SK-N-SH (cell line): ENCODE measurements around the gene NRG3. TPM values are rescaled to one million over a fixed set of nuclear protein-coding genes. Genes with fewer than 3 reads are reported as not detected.

Experiments
- CTCF ChIA-PET: fragments of 300-600, 350-600 bp; formaldehyde crosslinking; extraction: SDS; loops from one replicate; lab custom pipeline; 2021; lab: Yijun Ruan, JAX
- POLR2A ChIA-PET: fragments of 350-600 bp; sonication (Branson Sonifier 250); formaldehyde crosslinking; extraction: SDS; loops from one replicate; lab custom pipeline; 2020; ENCODE audit warnings: antibody characterized with exemption, inconsistent platforms; lab: Yijun Ruan, JAX
- DNase-seq: peaks from one replicate; pipeline ENCODE4 v3.0.0; 2012
- H2AFZ ChIP-seq: fragments of 200-600 bp; sonication (generic); 2 replicates; pipeline ENCODE4 v1.8.1; 2016; ENCODE audit warnings: antibody characterized with exemption, mild to moderate bottlenecking, low read depth
- H3F3A ChIP-seq: fragments of 200-600 bp; sonication (generic); replicated peaks from 2 replicates; pipeline ENCODE3; 2016; ENCODE audit warnings: antibody characterized with exemption, mild to moderate bottlenecking; ENCODE audit not compliant: insufficient read depth
- H3K27ac ChIP-seq, 2 experiments: fragments of 200-500 bp in 1 of 2; fragments of 200-600 bp in 1 of 2; sonication (Bioruptor generic) in 1 of 2; sonication (generic), shearing (Covaris generic) in 1 of 2; 2 replicates each; pipeline versions ENCODE4 v1.5.1 to v1.6.1; 2014 to 2016; ENCODE audit warnings: low read depth in 2 of 2, inconsistent platforms in 1 of 2, low read length in 1 of 2, mild to moderate bottlenecking in 1 of 2, mixed read lengths in 1 of 2
- H3K27me3 ChIP-seq: fragments of 200-600 bp; sonication (generic), shearing (Covaris generic); 2 replicates; pipeline ENCODE4 v1.6.1; 2016; ENCODE audit warnings: mixed run types; ENCODE audit not compliant: insufficient read depth
- H3K36me3 ChIP-seq, 2 experiments: fragments of 200-500 bp in 1 of 2; fragments of 200-600 bp in 1 of 2; sonication (Bioruptor generic) in 1 of 2; sonication (generic) in 1 of 2; replicated peaks in 1 of 2; 2 replicates each; pipeline versions ENCODE3 to v1.5.1; 2014 to 2016; ENCODE audit warnings: low read length in 1 of 2, mild to moderate bottlenecking in 1 of 2; ENCODE audit not compliant: insufficient read depth in 2 of 2, control insufficient read depth in 1 of 2
- H3K4me1 ChIP-seq, 2 experiments: fragments of 200-500 bp in 1 of 2; fragments of 200-600 bp in 1 of 2; sonication (Bioruptor generic) in 1 of 2; sonication (generic), shearing (Covaris generic) in 1 of 2; 2 replicates each; pipeline versions ENCODE4 v1.5.1 to v1.6.1; 2014 to 2016; ENCODE audit warnings: low read depth in 1 of 2, low read length in 1 of 2, mixed run types in 1 of 2; ENCODE audit not compliant: insufficient read depth in 2 of 2, control insufficient read depth in 1 of 2
- H3K4me2 ChIP-seq: fragments of 200-600 bp; sonication (generic), shearing (Covaris generic); 2 replicates; pipeline ENCODE4 v1.6.1; 2017; ENCODE audit warnings: mixed run types
- H3K4me3 ChIP-seq, 2 experiments: fragments of 200-500 bp in 1 of 2; fragments of 200-600 bp in 1 of 2; sonication (Bioruptor generic) in 1 of 2; sonication (generic), shearing (Covaris generic) in 1 of 2; 2 replicates each; pipeline versions ENCODE4 v1.5.1 to v1.8.1; 2014 to 2016; ENCODE audit warnings: low read depth in 2 of 2, inconsistent platforms in 1 of 2, low read length in 1 of 2, mild to moderate bottlenecking in 1 of 2, mixed read lengths in 1 of 2, moderate library complexity in 1 of 2
- H3K79me2 ChIP-seq: fragments of 200-600 bp; sonication (generic); 2 replicates; pipeline ENCODE4 v1.8.1; 2017; ENCODE audit warnings: mild to moderate bottlenecking; ENCODE audit not compliant: insufficient read depth
- H3K9ac ChIP-seq: fragments of 200-600 bp; sonication (generic); 2 replicates; pipeline ENCODE4 v1.6.1; 2017; ENCODE audit warnings: mixed run types
- H3K9me2 ChIP-seq: fragments of 200-600 bp; sonication (generic); 2 replicates; pipeline ENCODE4 v1.6.1; 2017; ENCODE audit warnings: mixed run types
- H3K9me3 ChIP-seq: fragments of 200-600 bp; sonication (generic); 2 replicates; pipeline ENCODE4 v1.6.1; 2017; ENCODE audit warnings: mixed run types, mild to moderate bottlenecking, moderate library complexity
- H4K20me1 ChIP-seq: fragments of 200-600 bp; sonication (generic); 2 replicates; pipeline ENCODE4 v1.6.1; 2017; ENCODE audit warnings: mild to moderate bottlenecking, mixed run types; ENCODE audit not compliant: insufficient read depth
- EP300 ChIP-seq, 2 experiments: IDR thresholded peaks; 2 replicates each; pipeline versions ENCODE4 v1.4.0 to v1.6.1; 2012; ENCODE audit warnings: borderline replicate concordance in 1 of 2, low read depth in 1 of 2, low read length in 1 of 2
- EZH2phosphoT487 ChIP-seq: fragments of 200-600 bp; sonication (generic); IDR thresholded peaks from 2 replicates; pipeline ENCODE4 v1.6.1; 2017; ENCODE audit warnings: low read depth, mixed run types, mild to moderate bottlenecking, antibody characterized with exemption, moderate library complexity, borderline replicate concordance
- FOSL2 ChIP-seq: IDR thresholded peaks from 2 replicates; pipeline ENCODE4 v1.4.0; 2012; ENCODE audit warnings: low read depth, mild to moderate bottlenecking, moderate library complexity, borderline replicate concordance
- FOXJ3 ChIP-seq: sonication (generic); formaldehyde crosslinking; IDR thresholded peaks from 2 replicates; pipeline ENCODE4 v1.5.1; 2020; ENCODE audit warnings: mild to moderate bottlenecking, missing genetic modification reagents
- FOXM1 ChIP-seq: IDR thresholded peaks from 2 replicates; pipeline ENCODE4 v1.4.0; 2012; ENCODE audit warnings: low read depth, mild to moderate bottlenecking
- GABPA ChIP-seq: IDR thresholded peaks from 2 replicates; pipeline ENCODE4 v1.4.0; 2012; ENCODE audit warnings: low read depth, mild to moderate bottlenecking
- JUND ChIP-seq: IDR thresholded peaks from 2 replicates; pipeline ENCODE4 v1.4.0; 2012
- MEF2A ChIP-seq: IDR thresholded peaks from 2 replicates; pipeline ENCODE4 v1.4.0; 2012; ENCODE audit warnings: low read depth, borderline replicate concordance
- MXI1 ChIP-seq: IDR thresholded peaks from 2 replicates; pipeline ENCODE4 v1.6.1; 2012; ENCODE audit warnings: mild to moderate bottlenecking, low read depth, low read length, improper control_type of control experiment
- NFIC ChIP-seq: IDR thresholded peaks from 2 replicates; pipeline ENCODE4 v1.4.0; 2012; ENCODE audit warnings: borderline replicate concordance
- RAD21 ChIP-seq: IDR thresholded peaks from 2 replicates; pipeline ENCODE4 v1.6.1; 2012; ENCODE audit warnings: mild to moderate bottlenecking, low read length
- RCOR1 ChIP-seq: fragments of 150-350 bp; IDR thresholded peaks from 2 replicates; pipeline ENCODE4 v1.6.1; 2017; ENCODE audit warnings: antibody characterized with exemption, low read length
- RFX5 ChIP-seq: IDR thresholded peaks from 2 replicates; pipeline ENCODE4 v1.6.1; 2012; ENCODE audit warnings: mild to moderate bottlenecking, improper control_type of control experiment, low read length
- SMC3 ChIP-seq: IDR thresholded peaks from 2 replicates; pipeline ENCODE4 v1.6.1; 2012; ENCODE audit warnings: low read depth, low read length, improper control_type of control experiment
- TAF1 ChIP-seq: IDR thresholded peaks from 2 replicates; pipeline ENCODE4 v1.6.1; 2012; ENCODE audit warnings: low read depth, mild to moderate bottlenecking, low read length, moderate library complexity, borderline replicate concordance
- YY1 ChIP-seq: IDR thresholded peaks from 2 replicates; pipeline ENCODE4 v1.4.0; 2012; ENCODE audit warnings: low read depth, mild to moderate bottlenecking
- WGBS: methylation state at CpG from one replicate; pipeline ENCODE4 v1.1.6; 2017; ENCODE audit warnings: low lambda C conversion rate; 5-methylcytosine and 5-hydroxymethylcytosine counted together
- polyA plus RNA-seq, 3 experiments: library from polyadenylated mRNA; depleted of rRNA; stranded (reverse); fragments of >200 nt; gene quantifications; 2 replicates each; pipeline ENCODE4 v1.2.3, GENCODE V29; 2012
- TF ChIP-seq, protein P1 (sequence below): fragments of 150-350 bp; IDR thresholded peaks from 2 replicates; pipeline ENCODE4 v1.6.1; 2016; ENCODE audit warnings: mild to moderate bottlenecking, low read depth, low read length
- TF ChIP-seq, protein P2 (sequence below): fragments of 200-600 bp; sonication (generic); IDR thresholded peaks from 2 replicates; pipeline ENCODE4 v1.6.1; 2017; ENCODE audit warnings: antibody characterized with exemption, mild to moderate bottlenecking, moderate library complexity

NRG3 gene
- polyA plus RNA-seq, 1 of the 3 experiments (the other 2 are of a cell fraction): 0.03 TPM

DNA sequence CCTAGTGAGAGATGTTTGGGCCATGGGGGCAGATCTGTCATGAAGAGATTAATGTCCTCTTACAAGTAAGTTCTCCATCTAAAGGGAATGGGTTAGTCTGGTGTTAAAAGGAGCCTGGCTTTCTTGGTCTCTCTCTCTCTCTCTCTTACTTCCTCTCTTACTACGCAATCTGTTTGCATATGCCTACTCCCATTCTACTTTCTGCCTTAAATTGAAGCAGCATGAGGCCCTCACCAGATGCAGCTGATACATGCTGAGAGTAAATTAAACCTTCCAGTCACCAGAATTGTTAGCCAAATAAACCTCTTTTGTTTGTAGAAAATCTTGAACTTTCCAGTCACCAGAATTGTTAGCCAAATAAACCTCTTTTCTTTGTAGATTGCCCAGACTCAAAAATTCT, 884.1 kb downstream of the NRG3 start:
- H3K4me2 ChIP-seq: no peak overlapping the region
- no peak overlapping the region for H3K9ac ChIP-seq
- TF ChIP-seq, protein P1, sequence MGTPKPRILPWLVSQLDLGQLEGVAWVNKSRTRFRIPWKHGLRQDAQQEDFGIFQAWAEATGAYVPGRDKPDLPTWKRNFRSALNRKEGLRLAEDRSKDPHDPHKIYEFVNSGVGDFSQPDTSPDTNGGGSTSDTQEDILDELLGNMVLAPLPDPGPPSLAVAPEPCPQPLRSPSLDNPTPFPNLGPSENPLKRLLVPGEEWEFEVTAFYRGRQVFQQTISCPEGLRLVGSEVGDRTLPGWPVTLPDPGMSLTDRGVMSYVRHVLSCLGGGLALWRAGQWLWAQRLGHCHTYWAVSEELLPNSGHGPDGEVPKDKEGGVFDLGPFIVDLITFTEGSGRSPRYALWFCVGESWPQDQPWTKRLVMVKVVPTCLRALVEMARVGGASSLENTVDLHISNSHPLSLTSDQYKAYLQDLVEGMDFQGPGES: no peak
- TF ChIP-seq NFIC (no peak), RCOR1 (no peak), EP300 (IDR thresholded peaks at IDR 0.05; ENCODE audit: borderline replicate concordance in 1 of 2, low read depth in 1 of 2, low read length in 1 of 2) (no peak), EZH2phosphoT487 (no peak), GABPA (no peak), FOXM1 (no peak), MXI1 (no peak), JUND (no peak), RAD21 (no peak), YY1 (no peak), SMC3 (no peak), TAF1 (no peak)
- H3K9me3 ChIP-seq: no peaks in the 10 kb centered on the region
- no peaks in the 10 kb centered on the region; a peak in 1 of 4 replicates for H3K4me1 ChIP-seq
- H3K36me3 ChIP-seq: no peaks in the 10 kb centered on the region
- no peaks in the 10 kb centered on the region; the same call in 1 of the 2 replicates for H3K9me2 ChIP-seq
- H3F3A ChIP-seq: no peaks in the 10 kb centered on the region
- no peaks in the 10 kb centered on the region for H3K27me3 ChIP-seq
- no peak overlapping the region for H2AFZ ChIP-seq
- H3K27ac ChIP-seq: no peak overlapping the region
- ChIA-PET POLR2A (no interaction called here), CTCF (interaction anchor here (1.9 kb wide), 1 partner anchor 9 kb away, joined by 7 read pairs; no protein-coding TSS in a partner anchor)
- no peak for DNase-seq
- H3K4me3 ChIP-seq: no peak overlapping the region
- WGBS: 76% methylated on average over 1 of the region's 1 CpG
- no peaks in the 10 kb centered on the region for H3K79me2 ChIP-seq
- H4K20me1 ChIP-seq: no peaks in the 10 kb centered on the region

DNA sequence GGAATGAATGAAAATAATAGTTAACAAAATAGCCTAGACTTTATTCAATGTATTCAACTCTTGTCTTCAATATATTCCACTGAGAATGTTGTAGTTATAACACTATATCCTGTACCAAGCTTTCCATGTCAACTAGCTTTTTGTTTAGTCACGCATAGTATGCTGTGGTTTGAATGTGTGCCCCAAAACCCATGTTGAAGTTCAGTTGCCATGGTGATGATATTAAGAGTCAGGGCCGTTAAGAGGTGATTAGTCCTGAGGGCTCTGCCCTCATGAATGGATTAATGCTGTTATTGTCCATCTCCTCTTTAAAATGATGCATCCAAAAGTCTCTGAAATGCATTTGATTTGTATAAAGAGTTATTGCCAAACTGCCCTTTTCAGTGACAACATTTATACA, 887.6 kb downstream of the NRG3 start:
- Histone ChIP-seq H3K36me3 (no peaks in the 10 kb centered on the region), H2AFZ (no peak overlapping the region), H3K4me1 (no peaks in the 10 kb centered on the region; a peak in 1 of 4 replicates), H4K20me1 (no peaks in the 10 kb centered on the region), H3K9me3 (no peaks in the 10 kb centered on the region), H3K27ac (no peak overlapping the region), H3K4me2 (no peak overlapping the region), H3K27me3 (no peaks in the 10 kb centered on the region), H3K79me2 (no peaks in the 10 kb centered on the region), H3K9ac (no peak overlapping the region), H3F3A (no peaks in the 10 kb centered on the region), H3K9me2 (no peaks in the 10 kb centered on the region; the same call in 1 of the 2 replicates), H3K4me3 (no peak overlapping the region)
- POLR2A ChIA-PET: no interaction called here
- no peak for DNase-seq
- no peak for TF ChIP-seq RFX5
- TF ChIP-seq, protein P2, sequence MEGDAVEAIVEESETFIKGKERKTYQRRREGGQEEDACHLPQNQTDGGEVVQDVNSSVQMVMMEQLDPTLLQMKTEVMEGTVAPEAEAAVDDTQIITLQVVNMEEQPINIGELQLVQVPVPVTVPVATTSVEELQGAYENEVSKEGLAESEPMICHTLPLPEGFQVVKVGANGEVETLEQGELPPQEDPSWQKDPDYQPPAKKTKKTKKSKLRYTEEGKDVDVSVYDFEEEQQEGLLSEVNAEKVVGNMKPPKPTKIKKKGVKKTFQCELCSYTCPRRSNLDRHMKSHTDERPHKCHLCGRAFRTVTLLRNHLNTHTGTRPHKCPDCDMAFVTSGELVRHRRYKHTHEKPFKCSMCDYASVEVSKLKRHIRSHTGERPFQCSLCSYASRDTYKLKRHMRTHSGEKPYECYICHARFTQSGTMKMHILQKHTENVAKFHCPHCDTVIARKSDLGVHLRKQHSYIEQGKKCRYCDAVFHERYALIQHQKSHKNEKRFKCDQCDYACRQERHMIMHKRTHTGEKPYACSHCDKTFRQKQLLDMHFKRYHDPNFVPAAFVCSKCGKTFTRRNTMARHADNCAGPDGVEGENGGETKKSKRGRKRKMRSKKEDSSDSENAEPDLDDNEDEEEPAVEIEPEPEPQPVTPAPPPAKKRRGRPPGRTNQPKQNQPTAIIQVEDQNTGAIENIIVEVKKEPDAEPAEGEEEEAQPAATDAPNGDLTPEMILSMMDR: no peak
- TF ChIP-seq MEF2A: no peak
- TF ChIP-seq JUND: no peak
- TF ChIP-seq FOXJ3 (CRISPR knock-in tag): no peak
- TF ChIP-seq YY1: no peak
- no peak for TF ChIP-seq FOXM1
- no peak for TF ChIP-seq GABPA
- no peak for TF ChIP-seq FOSL2
- WGBS: 60% methylated on average over 2 of the region's 2 CpGs
- CTCF ChIA-PET: no interaction called here
